ENCODE measurements around the gene C1RL.

DNA sequence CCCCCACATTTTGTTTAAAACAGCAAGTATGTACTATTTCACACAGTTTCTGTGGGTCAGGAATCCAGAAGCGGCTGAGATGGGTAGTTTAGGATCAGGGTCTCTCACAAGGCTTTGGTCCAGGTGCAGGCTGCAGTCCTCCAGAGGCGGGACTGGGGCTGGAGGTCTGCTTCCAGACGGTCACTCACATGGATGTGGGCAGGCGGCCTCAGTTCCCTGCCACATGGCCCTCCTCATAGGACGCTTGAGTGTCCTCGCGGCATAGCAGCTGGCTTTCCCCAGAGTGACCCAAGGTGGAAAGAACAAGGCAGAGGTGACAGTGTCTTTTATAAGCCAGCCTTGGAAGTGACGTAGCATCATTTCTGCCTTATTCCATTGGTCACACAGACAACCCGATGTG is 7.9 kb upstream of the C1RL start:
- TF ChIP-seq NFE2L1 (CRISPR knock-in tag; IDR thresholded peaks at IDR 0.05): no peak
- TF ChIP-seq JUN (CRISPR knock-in tag; IDR thresholded peaks at IDR 0.05): no peak
- no peak for TF ChIP-seq CTCF (IDR thresholded peaks at IDR 0.05)
- no peak for TF ChIP-seq CBFB (CRISPR knock-in tag; IDR thresholded peaks at IDR 0.05; ENCODE audit: low read depth)
- no peak for TF ChIP-seq NFATC4 (CRISPR knock-in tag; IDR thresholded peaks at IDR 0.05)
- TF ChIP-seq, protein P1, sequence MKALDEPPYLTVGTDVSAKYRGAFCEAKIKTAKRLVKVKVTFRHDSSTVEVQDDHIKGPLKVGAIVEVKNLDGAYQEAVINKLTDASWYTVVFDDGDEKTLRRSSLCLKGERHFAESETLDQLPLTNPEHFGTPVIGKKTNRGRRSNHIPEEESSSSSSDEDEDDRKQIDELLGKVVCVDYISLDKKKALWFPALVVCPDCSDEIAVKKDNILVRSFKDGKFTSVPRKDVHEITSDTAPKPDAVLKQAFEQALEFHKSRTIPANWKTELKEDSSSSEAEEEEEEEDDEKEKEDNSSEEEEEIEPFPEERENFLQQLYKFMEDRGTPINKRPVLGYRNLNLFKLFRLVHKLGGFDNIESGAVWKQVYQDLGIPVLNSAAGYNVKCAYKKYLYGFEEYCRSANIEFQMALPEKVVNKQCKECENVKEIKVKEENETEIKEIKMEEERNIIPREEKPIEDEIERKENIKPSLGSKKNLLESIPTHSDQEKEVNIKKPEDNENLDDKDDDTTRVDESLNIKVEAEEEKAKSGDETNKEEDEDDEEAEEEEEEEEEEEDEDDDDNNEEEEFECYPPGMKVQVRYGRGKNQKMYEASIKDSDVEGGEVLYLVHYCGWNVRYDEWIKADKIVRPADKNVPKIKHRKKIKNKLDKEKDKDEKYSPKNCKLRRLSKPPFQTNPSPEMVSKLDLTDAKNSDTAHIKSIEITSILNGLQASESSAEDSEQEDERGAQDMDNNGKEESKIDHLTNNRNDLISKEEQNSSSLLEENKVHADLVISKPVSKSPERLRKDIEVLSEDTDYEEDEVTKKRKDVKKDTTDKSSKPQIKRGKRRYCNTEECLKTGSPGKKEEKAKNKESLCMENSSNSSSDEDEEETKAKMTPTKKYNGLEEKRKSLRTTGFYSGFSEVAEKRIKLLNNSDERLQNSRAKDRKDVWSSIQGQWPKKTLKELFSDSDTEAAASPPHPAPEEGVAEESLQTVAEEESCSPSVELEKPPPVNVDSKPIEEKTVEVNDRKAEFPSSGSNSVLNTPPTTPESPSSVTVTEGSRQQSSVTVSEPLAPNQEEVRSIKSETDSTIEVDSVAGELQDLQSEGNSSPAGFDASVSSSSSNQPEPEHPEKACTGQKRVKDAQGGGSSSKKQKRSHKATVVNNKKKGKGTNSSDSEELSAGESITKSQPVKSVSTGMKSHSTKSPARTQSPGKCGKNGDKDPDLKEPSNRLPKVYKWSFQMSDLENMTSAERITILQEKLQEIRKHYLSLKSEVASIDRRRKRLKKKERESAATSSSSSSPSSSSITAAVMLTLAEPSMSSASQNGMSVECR (CRISPR knock-in tag; IDR thresholded peaks at IDR 0.05; ENCODE audit: borderline replicate concordance): no peak
- TF ChIP-seq GABPB1 (CRISPR knock-in tag; IDR thresholded peaks at IDR 0.05): no peak
- no peak for TF ChIP-seq ZNF425 (CRISPR knock-in tag; conservative IDR thresholded peaks at IDR 0.05)
- TF ChIP-seq IRF1 (CRISPR knock-in tag; IDR thresholded peaks at IDR 0.05): no peak
- no peak for TF ChIP-seq NFYB (CRISPR knock-in tag; conservative IDR thresholded peaks at IDR 0.05; ENCODE audit: low read depth)
- TF ChIP-seq ETV6 (CRISPR knock-in tag; IDR thresholded peaks at IDR 0.05): no peak
- no peak for TF ChIP-seq ATF3 (CRISPR knock-in tag; conservative IDR thresholded peaks at IDR 0.05)
- no peak for TF ChIP-seq FOXP1 (CRISPR knock-in tag; IDR thresholded peaks at IDR 0.05; ENCODE audit: borderline replicate concordance)
- no peak for TF ChIP-seq MXD4 (CRISPR knock-in tag; IDR thresholded peaks at IDR 0.05; ENCODE audit: borderline replicate concordance)

Measured in WTC11 (cell line).